DOHH2 (cell line): ENCODE results near the gene ME3.

Experiments
- H3F3A ChIP-seq: fragments of 200-600 bp; sonication (generic), shearing (Covaris generic); 2 replicates; pipeline ENCODE4 v1.6.0; 2016; ENCODE audit warnings: antibody characterized with exemption, mild to moderate bottlenecking; ENCODE audit not compliant: control insufficient read depth, insufficient read depth
- H3K27ac ChIP-seq: fragments of 200-600 bp; sonication (generic); 2 replicates; pipeline ENCODE4 v1.5.1; 2014; ENCODE audit warnings: low read depth, mild to moderate bottlenecking, low read length, moderate library complexity
- H3K27me3 ChIP-seq: fragments of 200-600 bp; sonication (generic); 2 replicates; pipeline ENCODE4 v1.6.1; 2014; ENCODE audit warnings: mild to moderate bottlenecking, low read length, mixed read lengths; ENCODE audit not compliant: control insufficient read depth
- H3K36me3 ChIP-seq: fragments of 200-600 bp; sonication (generic); 2 replicates; pipeline ENCODE4 v1.6.1; 2014; ENCODE audit warnings: mild to moderate bottlenecking, low read length, moderate library complexity, mixed read lengths; ENCODE audit not compliant: control insufficient read depth
- H3K4me1 ChIP-seq: fragments of 200-600 bp; sonication (generic); 2 replicates; pipeline ENCODE4 v1.6.1; 2014; ENCODE audit warnings: mild to moderate bottlenecking, low read length, mixed read lengths; ENCODE audit not compliant: control insufficient read depth
- H3K4me2 ChIP-seq: fragments of 200-600 bp; sonication (generic); 2 replicates; pipeline ENCODE4 v1.6.0; 2014; ENCODE audit warnings: mild to moderate bottlenecking, low read length, moderate library complexity
- H3K4me3 ChIP-seq: fragments of 200-600 bp; sonication (generic); 2 replicates; pipeline ENCODE4 v1.5.1; 2014; ENCODE audit warnings: mild to moderate bottlenecking, low read length, mixed read lengths
- H3K79me2 ChIP-seq: fragments of 200-600 bp; sonication (generic); 2 replicates; pipeline ENCODE4 v1.6.1; 2014; ENCODE audit warnings: mild to moderate bottlenecking, low read length, mixed read lengths; ENCODE audit not compliant: control insufficient read depth
- H3K9me2 ChIP-seq: fragments of 200-600 bp; sonication (generic); replicated peaks from 2 replicates; pipeline ENCODE4 v1.6.1; 2014; ENCODE audit warnings: mild to moderate bottlenecking, low read length, mixed read lengths; ENCODE audit not compliant: control insufficient read depth
- H3K9me3 ChIP-seq: fragments of 200-600 bp; sonication (generic); 2 replicates; pipeline ENCODE4 v1.6.1; 2014; ENCODE audit warnings: antibody characterized with exemption, low read length, mixed read lengths; ENCODE audit not compliant: control insufficient read depth, insufficient read depth
- H4K20me1 ChIP-seq: fragments of 200-600 bp; sonication (generic); 2 replicates; pipeline ENCODE4 v1.6.0; 2014; ENCODE audit warnings: low read depth, mild to moderate bottlenecking, antibody characterized with exemption, low read length, moderate library complexity; ENCODE audit not compliant: control insufficient read depth, insufficient read depth
- CTCF ChIP-seq: fragments of 200-600 bp; sonication (generic); IDR thresholded peaks from one replicate; pipeline ENCODE4 v1.5.1; 2014; ENCODE audit warnings: antibody characterized with exemption, mild to moderate bottlenecking, low read depth, low read length; ENCODE audit not compliant: poor library complexity, severe bottlenecking
- EZH2phosphoT487 ChIP-seq: fragments of 200-600 bp; sonication (generic); IDR thresholded peaks from 2 replicates; pipeline ENCODE4 v1.6.1; 2017; ENCODE audit warnings: borderline replicate concordance, mild to moderate bottlenecking, antibody characterized with exemption, low read length, moderate library complexity, mixed read lengths

ME3 gene

DNA sequence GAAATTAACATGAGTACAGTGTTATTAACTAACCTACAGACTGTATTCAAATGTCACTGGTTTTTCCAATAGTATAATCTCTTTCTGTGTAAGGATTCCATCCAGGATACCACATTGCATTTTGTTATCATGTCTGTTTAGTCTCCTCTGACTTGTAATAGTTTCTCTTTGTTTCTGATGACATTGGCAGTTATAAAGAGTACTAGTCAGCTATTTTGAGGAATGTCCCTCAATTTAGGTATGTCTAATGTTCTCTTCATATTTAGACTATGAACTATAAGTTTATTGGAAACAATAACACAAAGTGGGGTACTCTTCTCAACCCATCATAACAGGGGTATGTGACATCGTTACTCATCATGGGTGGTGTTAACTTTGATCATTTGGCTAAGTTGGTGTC lies 20.3 kb upstream of the ME3 start:
- Histone ChIP-seq H3K4me3 (no peak overlapping the region), H3K4me1 (no peaks in the 10 kb centered on the region), H3K36me3 (no peaks in the 10 kb centered on the region), H3K4me2 (no peak overlapping the region), H3K9me2 (no peaks in the 10 kb centered on the region), H3F3A (no peaks in the 10 kb centered on the region), H3K27me3 (peaks cover 8% of the 10 kb centered on the region; the same call in 1 of the 2 replicates), H3K9me3 (no peaks in the 10 kb centered on the region), H3K79me2 (no peaks in the 10 kb centered on the region), H3K27ac (no peak overlapping the region), H4K20me1 (no peaks in the 10 kb centered on the region)
- TF ChIP-seq CTCF = no peak
- no peak for TF ChIP-seq EZH2phosphoT487

GRCh38 chr11:86692317-86692716 lies 19.9 kb upstream of the ME3 start:
- H3F3A ChIP-seq = no peaks in the 10 kb centered on the region
- no peaks in the 10 kb centered on the region for H3K4me1 ChIP-seq
- H3K79me2 ChIP-seq = no peaks in the 10 kb centered on the region
- no peaks in the 10 kb centered on the region for H3K9me3 ChIP-seq
- H3K27ac ChIP-seq = no peak overlapping the region
- no peaks in the 10 kb centered on the region for H4K20me1 ChIP-seq
- H3K9me2 ChIP-seq = no peaks in the 10 kb centered on the region
- no peak overlapping the region for H3K4me3 ChIP-seq
- H3K27me3 ChIP-seq = peaks cover 8% of the 10 kb centered on the region; the same call in 1 of the 2 replicates
- no peak overlapping the region for H3K4me2 ChIP-seq
- H3K36me3 ChIP-seq = no peaks in the 10 kb centered on the region
- TF ChIP-seq CTCF (no peak), EZH2phosphoT487 (no peak)

GRCh38 chr11:86688398-86689179 lies 16.2 kb upstream of the ME3 start:
- no peak overlapping the region for H3K4me2 ChIP-seq
- no peaks in the 10 kb centered on the region for H3K9me2 ChIP-seq
- no peaks in the 10 kb centered on the region for H4K20me1 ChIP-seq
- H3K79me2 ChIP-seq = no peaks in the 10 kb centered on the region
- H3K27ac ChIP-seq = no peak overlapping the region
- no peaks in the 10 kb centered on the region for H3K9me3 ChIP-seq
- no peaks in the 10 kb centered on the region for H3F3A ChIP-seq
- no peaks in the 10 kb centered on the region for H3K36me3 ChIP-seq
- TF ChIP-seq EZH2phosphoT487 (no peak), CTCF (no peak)
- no peak overlapping the region for H3K4me3 ChIP-seq
- no peaks in the 10 kb centered on the region for H3K4me1 ChIP-seq
- H3K27me3 ChIP-seq = no peaks in the 10 kb centered on the region
